ENCODE results near the gene BIRC6. TPM values are rescaled to one million over a fixed set of nuclear protein-coding genes. Genes with fewer than 3 reads are reported as not detected.

Gene BIRC6
- total RNA-seq, 1 donor from 2014 or later, result 113 TPM

DNA sequence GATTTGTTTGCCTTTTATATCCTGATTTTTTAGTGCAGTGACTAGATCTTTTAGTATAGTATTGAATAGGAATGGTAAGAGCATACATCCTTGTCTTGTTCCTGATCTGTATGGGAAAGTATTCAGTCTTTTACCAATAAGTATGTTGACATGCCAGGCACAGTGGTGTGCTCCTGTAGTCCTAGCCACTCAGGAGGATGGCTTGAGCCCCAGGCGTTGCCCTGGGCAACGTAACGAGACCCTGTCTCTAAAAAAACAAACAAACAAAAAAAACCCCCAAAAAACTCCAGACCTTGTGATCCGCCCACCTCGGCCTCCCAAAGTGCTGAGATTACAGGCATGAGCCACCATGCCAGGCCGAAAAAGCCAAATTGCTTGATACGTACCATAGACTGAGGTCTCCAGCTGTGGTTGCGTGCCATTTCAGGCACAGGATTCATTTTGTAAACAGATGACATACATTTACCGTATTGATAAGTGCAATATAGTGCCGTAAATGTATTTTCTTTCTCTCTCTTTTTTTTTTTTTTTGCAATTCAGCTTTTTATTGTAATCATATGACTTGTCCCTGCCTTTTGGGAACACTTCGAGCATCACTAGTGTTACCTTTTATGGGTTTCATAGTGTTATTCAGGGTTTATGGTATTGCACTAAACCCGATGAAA, 18.5 kb downstream of the BIRC6 start:
- no peak for DNase-seq (ENCODE audit: extremely low read depth, low read depth, low spot score)

GRCh38 chr2:32376756-32377155, 19.9 kb downstream of the BIRC6 start:
- no peak for DNase-seq (ENCODE audit: extremely low read depth, low read depth, low spot score)

DNA sequence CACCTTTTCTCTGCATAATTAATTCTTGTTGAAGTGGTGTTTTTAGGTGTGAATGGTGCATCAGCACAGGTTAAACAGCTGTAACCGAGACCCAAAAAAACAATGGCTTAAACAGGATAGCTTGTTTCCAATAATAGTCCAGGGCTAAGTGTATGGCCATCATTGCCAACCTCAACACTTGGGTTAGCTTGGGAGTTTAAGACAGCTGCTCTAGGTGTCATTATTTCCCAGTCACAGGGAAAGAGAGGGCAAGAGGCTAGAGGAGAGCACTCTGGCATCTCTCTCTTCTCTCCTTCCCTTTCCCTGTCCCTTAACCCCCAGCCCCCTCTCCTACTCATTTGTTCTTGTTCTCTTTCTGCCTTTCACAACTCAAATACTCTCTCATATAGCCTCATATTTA, 21.1 kb downstream of the BIRC6 start:
- no peak for DNase-seq (ENCODE audit: extremely low read depth, low read depth, low spot score)

GRCh38 chr2:32379352-32379751, 22.5 kb downstream of the BIRC6 start:
- no peak for DNase-seq (ENCODE audit: extremely low read depth, low read depth, low spot score)

DNA sequence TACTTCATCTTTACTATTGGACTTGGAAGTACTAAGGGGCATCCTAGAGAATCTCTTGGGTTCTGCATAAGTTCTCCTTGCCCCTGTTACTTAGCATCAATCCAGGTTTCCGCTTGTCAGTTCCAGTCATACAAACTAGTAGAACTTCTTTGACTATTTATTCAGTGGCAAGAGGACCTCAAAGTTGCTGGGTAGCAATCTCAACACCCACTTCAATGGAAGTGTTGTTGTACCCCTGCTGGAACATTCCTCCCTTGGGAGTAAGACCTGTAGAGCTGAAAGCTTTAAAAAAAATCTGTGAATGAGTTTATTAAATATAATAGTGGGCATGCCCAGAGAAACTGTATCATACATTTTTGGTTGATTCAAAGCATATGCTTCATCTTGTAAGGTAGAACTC, 27.0 kb downstream of the BIRC6 start:
- DNase-seq (ENCODE audit: extremely low read depth, low read depth, low spot score), result no peak

GRCh38 chr2:32384529-32384928, 27.7 kb downstream of the BIRC6 start:
- DNase-seq (ENCODE audit: extremely low read depth, low read depth, low spot score), result no peak

- no peak for DNase-seq (ENCODE audit: extremely low read depth, low read depth, low spot score)
Measured at GRCh38 chr2:32386739-32387138, 29.9 kb downstream of the BIRC6 start.

DNA sequence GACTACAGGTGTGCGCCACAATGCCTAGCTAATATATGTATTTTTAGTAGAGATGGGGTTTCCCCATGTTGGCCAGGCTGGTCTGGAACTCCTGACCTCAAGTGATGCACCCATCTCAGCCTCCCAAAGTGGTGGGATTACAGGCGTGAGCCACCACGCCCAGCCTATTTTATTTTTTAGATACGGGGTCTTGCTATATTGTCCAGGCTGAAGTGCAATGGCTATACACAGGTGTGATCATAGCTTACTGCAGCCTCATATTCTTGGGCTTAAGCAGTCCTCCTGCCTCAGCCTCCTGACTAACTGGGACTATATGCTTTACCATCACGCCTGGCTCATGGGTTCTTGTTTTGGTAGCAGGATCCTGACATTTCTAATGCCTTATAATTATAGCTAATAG, 42.4 kb downstream of the BIRC6 start:
- no peak for DNase-seq (ENCODE audit: extremely low read depth, low read depth, low spot score)

DNA sequence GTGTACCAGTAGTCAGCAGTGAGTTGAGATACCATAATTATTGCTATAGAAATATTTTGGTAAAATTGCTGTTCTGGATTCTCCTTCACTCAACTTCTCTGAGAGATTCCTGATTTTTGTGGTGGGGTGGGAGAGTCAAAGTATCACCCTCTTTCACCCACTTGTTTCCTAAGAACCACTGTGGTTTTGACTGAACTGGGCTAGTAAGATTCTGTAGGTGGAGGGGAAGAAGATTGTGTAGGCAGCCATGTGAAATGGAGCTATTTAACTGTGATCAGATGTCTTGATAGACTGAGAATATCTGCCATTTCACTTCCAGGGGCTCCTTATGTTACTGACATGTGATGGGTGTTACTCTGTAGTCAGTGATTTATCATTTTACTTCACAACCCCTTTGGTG, 45.3 kb downstream of the BIRC6 start:
- no peak for DNase-seq (ENCODE audit: extremely low read depth, low read depth, low spot score)

- DNase-seq (ENCODE audit: extremely low read depth, low read depth, low spot score), result no peak
Measured at GRCh38 chr2:32403782-32404181, 47.0 kb downstream of the BIRC6 start.

DNA sequence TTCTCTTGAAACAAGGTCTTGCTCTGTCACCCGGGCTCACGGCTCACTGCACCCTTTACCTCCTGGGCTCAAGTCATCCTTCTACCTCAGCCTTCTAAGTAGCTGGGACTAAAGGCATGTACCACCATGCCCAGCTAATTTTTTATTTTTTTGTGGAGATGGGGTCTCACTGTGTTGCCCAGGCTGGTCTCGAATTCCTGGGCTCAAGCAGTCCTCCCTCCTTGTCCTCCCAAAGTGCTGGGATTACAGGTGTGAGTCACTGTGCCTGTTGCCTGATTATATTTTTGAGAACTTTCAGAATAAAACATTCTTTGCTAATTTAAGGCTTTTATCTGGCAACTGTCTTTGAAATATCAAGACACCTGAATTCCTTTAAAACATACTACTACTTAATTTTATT, 47.9 kb downstream of the BIRC6 start:
- no peak for DNase-seq (ENCODE audit: extremely low read depth, low read depth, low spot score)

- DNase-seq (ENCODE audit: extremely low read depth, low read depth, low spot score), result no peak
Measured at GRCh38 chr2:32416519-32416918, 59.7 kb downstream of the BIRC6 start.

DNA sequence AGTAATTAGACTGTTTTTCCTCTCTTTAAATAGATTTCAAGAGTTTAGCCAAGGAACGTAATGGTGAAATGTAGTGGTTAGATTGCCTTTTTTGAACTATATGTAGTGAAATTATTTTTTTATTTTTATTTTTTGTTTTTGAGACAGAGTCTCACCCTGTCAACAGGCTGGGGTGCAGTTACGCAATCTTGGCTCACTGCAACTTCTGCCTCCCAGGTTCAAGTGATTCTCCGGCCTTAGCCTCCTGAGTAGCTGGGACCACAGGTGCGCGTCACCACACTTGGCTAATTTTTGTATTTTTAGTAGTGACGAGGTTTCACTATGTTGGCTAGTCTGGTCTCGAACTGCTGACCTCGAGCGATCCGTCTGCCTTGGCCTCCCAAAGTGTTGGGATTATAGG, 60.8 kb downstream of the BIRC6 start:
- DNase-seq (ENCODE audit: extremely low read depth, low read depth, low spot score), result no peak

DNA sequence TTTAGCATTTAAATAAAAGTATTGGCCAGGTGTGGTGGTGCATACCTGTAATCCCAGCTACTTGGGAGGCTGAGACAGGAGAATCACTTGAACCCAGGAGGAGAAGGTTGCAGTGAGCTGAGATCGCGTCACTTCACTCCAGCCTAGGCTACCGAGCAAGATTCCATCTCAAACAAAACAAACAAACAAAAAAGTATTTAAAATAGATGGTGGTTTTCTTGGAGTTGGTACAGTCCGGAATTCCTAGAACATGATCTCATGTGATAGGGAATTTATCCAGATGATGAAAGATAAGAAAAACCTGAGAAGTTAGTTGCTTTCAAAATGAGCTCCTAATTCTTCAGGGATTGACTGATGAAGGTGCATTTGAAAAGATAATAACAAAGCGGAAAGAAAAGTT, 62.0 kb downstream of the BIRC6 start:
- DNase-seq (ENCODE audit: extremely low read depth, low read depth, low spot score), result peak; percentile 47

GRCh38 chr2:32422133-32422532, 65.3 kb downstream of the BIRC6 start:
- no peak for DNase-seq (ENCODE audit: extremely low read depth, low read depth, low spot score)

DNA sequence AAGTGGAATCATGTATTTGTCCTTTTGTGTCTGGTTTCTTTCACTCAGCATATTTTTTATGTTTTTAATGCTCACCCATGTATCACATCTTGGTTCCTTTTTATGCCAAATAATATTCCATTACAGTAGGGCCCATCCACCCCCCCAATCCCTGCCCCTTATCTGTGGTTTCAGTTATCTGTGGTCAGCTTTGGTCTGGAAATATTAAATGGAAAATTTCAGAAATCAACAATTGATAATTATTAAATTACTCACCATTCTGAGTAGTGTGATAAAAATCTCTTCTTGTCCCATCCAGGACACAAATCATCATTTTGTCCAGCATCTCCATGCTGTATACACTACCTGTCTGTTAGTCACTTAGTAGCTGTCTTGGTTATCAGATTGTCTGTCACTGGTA, 66.7 kb downstream of the BIRC6 start:
- no peak for DNase-seq (ENCODE audit: extremely low read depth, low read depth, low spot score)

DNA sequence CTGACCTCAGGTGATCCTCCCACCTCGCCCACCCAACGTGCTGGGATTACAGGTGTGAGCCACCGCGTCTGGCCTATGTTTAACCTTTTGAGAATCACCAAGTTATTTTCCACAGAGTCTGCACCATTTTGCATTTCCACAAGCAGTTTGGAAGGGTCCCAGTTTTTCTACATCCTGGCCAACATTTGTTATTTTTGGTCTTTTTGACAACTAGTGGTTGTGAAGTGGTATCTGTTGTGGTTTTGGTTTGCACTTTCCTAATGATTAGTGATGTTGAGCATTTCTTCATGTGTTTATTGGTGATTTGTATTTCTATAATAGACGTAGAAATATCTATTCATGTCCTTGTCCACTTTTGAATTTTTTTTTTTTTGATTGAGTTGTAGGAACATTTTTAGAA, 67.9 kb downstream of the BIRC6 start:
- no peak for DNase-seq (ENCODE audit: extremely low read depth, low read depth, low spot score)

GRCh38 chr2:32425719-32426141, 68.9 kb downstream of the BIRC6 start:
- no peak for DNase-seq (ENCODE audit: extremely low read depth, low read depth, low spot score)

DNA sequence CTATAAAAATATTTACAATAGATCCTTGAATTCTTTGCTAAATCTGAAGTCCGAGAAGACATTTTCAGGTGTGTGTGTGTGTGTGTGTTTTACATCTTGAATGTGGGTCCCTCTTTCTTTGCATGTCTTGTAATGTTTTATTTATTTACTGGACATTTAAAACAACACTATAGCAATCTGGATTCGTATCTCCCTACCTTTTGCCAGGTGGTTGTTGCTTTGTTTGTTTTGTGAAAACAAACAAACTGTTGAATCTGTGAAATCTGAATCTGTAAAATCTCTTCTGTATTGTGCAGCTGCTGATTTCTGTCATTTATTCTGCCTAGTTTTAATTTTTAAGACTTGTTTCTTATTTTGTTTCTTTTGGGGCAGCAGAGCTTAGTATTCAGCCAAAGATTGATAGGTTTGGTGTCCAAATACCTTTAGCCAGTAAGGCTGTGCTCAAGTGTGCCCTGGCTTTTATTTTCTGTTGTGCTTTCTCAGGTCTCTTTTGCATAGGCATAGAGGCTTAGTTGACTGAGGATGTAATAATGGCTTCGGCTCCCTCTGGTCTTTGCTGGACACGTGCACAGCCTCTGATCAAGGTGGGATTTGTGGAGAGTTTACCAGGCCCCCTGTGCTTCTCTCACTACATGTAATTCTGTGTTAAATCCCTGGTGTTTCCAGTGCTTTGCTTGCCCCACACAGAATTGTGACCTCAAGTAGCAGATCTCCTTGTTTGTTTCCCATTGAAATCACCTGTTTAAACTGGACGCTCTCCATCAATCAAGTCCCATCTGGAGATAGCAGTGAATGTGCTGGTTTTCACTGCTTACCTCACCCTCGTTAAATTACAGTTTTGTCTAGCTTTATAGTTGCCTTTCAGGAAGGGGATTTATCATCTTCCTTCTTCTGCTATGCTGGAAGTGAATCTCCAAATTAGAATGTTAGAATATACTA, 71.1 kb downstream of the BIRC6 start:
- no peak for DNase-seq (ENCODE audit: extremely low read depth, low read depth, low spot score)

GRCh38 chr2:32430804-32431203, 74.0 kb downstream of the BIRC6 start:
- no peak for DNase-seq (ENCODE audit: extremely low read depth, low read depth, low spot score)

DNA sequence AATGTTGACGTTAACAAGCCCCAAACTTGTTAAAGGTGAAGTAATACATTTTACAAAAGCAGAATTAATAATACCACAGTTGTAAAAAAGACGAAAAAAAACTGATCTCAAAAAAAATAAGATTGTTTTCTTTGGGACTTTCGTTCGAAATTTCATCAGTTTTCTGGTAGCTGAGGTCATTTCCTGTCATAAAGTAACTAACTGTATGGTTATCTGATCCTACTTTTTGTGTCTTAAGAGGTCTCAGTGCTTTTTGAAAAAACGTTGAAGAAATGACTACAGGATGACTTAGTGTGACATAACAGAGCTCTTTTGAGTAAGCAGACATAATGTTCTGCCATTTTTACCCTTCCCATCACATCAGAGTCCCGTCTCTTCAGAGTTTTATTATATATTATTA, 79.3 kb downstream of the BIRC6 start:
- no peak for DNase-seq (ENCODE audit: extremely low read depth, low read depth, low spot score)

DNA sequence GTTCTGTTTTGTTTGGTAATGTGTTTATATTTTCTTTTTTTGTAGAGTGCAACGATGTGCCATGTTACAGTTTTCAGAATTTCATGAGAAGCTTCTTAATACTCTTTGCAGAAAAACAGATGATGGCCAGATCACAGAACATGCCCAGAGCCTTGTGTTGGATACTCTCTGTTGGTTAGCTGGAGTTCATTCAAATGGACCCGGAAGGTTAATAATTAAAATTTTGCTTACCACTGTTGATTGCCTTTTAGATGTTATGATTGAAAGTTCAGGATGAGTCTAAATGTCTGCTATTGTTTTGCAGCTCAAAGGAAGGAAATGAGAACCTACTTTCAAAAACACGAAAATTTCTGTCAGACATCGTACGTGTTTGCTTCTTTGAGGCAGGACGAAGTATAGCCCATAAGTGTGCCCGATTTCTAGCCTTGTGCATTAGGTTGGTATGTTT, 85.2 kb downstream of the BIRC6 start:
- no peak for DNase-seq (ENCODE audit: extremely low read depth, low read depth, low spot score)

All from glomerular endothelial cell (primary cell).